ENCODE data around the gene DPP6. TPM values are rescaled to one million over a fixed set of nuclear protein-coding genes. Genes with fewer than 3 reads are reported as not detected.

DPP6 gene
- total RNA-seq, 1 experiment from 2014 or later: not detected

DNA sequence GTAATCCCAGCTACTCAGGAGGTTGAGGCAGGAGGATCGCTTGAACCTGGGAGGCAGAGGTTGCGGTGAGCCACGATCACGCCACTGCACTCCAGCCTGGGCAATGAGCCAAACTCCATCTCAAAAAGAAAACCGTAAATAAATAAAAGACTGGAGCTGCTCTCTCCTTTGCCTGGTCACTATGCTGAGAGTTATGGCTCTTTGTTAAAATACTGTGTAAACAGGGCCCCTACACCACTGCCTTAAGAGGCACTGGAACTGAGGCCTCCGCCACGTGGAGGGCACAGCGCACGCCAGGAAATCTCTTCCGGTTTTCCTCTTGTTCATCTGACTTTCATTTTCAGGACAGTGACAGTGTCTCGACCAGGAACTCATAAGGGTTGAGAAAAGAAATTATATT lies 827.4 kb downstream of the DPP6 start:
- H3K9me2 ChIP-seq (ENCODE audit: insufficient read depth): no peaks in the 10 kb centered on the region
- H3K4me3 ChIP-seq: no peak overlapping the region
- H3K27me3 ChIP-seq (ENCODE audit: insufficient read depth, low read depth): peaks cover 86% of the 10 kb centered on the region
- ChIA-PET POLR2A (ENCODE audit: unreplicated experiment) (no interaction called here), CTCF (no interaction called here)
- no peaks in the 10 kb centered on the region for H4K20me1 ChIP-seq (ENCODE audit: insufficient read depth)
- H3K4me1 ChIP-seq (replicated peaks; ENCODE audit: insufficient read depth): no peaks in the 10 kb centered on the region
- no peaks in the 10 kb centered on the region for H3K36me3 ChIP-seq (ENCODE audit: low read depth)
- peaks cover 12% of the 10 kb centered on the region for H3K9me3 ChIP-seq (ENCODE audit: insufficient read depth, low read depth)
- H3K79me2 ChIP-seq (ENCODE audit: low read depth): no peaks in the 10 kb centered on the region
- peaks cover 20% of the 10 kb centered on the region for H3F3A ChIP-seq (ENCODE audit: insufficient read depth, low read depth)
- H3K4me2 ChIP-seq: no peak overlapping the region
- no peak for DNase-seq
- H2AFZ ChIP-seq: no peak overlapping the region
- BruUV-seq (replicated peaks): no TSS peak
- intact Hi-C loops (cut with micrococcal nuclease; ENCODE audit: unreplicated experiment): no loop called here
- no peak for TF ChIP-seq EZH2 (IDR thresholded peaks at IDR 0.05; ENCODE audit: low read depth)
- TF ChIP-seq, protein P1, sequence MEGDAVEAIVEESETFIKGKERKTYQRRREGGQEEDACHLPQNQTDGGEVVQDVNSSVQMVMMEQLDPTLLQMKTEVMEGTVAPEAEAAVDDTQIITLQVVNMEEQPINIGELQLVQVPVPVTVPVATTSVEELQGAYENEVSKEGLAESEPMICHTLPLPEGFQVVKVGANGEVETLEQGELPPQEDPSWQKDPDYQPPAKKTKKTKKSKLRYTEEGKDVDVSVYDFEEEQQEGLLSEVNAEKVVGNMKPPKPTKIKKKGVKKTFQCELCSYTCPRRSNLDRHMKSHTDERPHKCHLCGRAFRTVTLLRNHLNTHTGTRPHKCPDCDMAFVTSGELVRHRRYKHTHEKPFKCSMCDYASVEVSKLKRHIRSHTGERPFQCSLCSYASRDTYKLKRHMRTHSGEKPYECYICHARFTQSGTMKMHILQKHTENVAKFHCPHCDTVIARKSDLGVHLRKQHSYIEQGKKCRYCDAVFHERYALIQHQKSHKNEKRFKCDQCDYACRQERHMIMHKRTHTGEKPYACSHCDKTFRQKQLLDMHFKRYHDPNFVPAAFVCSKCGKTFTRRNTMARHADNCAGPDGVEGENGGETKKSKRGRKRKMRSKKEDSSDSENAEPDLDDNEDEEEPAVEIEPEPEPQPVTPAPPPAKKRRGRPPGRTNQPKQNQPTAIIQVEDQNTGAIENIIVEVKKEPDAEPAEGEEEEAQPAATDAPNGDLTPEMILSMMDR (conservative IDR thresholded peaks at IDR 0.05): no peak
- H3K27ac ChIP-seq: no peak overlapping the region

DNA sequence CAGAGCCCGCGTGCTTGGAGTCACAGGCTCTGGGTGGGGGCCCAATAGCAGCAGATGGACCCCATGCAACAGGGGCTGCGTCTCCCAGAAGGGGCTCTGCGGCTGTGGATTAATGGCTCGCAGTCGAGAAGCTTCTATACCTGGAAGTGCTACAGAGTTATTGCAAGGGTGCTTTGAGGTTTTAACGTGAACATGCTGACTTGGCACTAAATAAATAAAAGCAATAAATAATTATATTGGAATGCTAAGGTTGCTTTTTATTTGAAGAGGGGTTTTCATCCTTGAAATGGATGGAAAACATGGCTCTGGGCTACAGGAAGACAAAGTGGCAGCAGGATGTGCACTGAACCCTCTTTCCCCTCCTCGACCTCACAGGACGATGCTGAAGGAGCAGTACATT lies 828.3 kb downstream of the DPP6 start:
- BruUV-seq (replicated peaks): no TSS peak
- H4K20me1 ChIP-seq (ENCODE audit: insufficient read depth): no peaks in the 10 kb centered on the region
- CTCF ChIA-PET: interaction anchor here (0.6 kb wide), 1 partner anchor 895 kb away, joined by 3 read pairs; no protein-coding TSS in a partner anchor

DNA sequence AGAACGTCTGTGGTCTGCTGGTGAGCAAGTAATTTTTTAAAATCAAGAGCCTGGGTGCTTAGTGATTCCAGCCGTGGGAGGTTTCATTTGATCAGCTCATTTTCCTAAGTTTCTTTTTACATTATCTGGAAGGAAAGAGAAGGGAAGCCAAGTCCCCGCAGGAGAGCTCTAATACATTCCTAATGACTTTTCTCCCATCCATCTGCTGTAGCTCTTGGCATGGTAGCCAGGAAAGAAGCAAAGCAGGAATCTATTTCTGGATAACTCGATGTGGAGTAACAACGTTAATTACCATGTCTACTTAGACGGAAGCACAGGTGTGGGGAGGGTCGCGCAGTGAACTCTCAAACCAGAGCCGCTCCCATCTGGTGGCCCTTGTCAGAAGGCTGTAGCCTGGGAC lies 828.8 kb downstream of the DPP6 start:
- Histone ChIP-seq H4K20me1 (ENCODE audit: insufficient read depth) (no peaks in the 10 kb centered on the region), H3K36me3 (ENCODE audit: low read depth) (no peaks in the 10 kb centered on the region), H3K4me1 (replicated peaks; ENCODE audit: insufficient read depth) (no peaks in the 10 kb centered on the region), H3K79me2 (ENCODE audit: low read depth) (no peaks in the 10 kb centered on the region), H3K27ac (no peak overlapping the region), H3K4me3 (no peak overlapping the region), H3K27me3 (ENCODE audit: insufficient read depth, low read depth) (peaks cover 86% of the 10 kb centered on the region), H2AFZ (no peak overlapping the region), H3K9me2 (ENCODE audit: insufficient read depth) (no peaks in the 10 kb centered on the region), H3K9me3 (ENCODE audit: insufficient read depth, low read depth) (peaks cover 12% of the 10 kb centered on the region), H3K4me2 (no peak overlapping the region), H3F3A (ENCODE audit: insufficient read depth, low read depth) (peaks cover 22% of the 10 kb centered on the region)
- POLR2A ChIA-PET (ENCODE audit: unreplicated experiment): no interaction called here
- CTCF ChIA-PET: no interaction called here
- BruUV-seq (replicated peaks): no TSS peak
- no peak for TF ChIP-seq EZH2 (IDR thresholded peaks at IDR 0.05; ENCODE audit: low read depth)
- TF ChIP-seq, protein P1 (conservative IDR thresholded peaks at IDR 0.05): no peak
- DNase-seq: no peak
- intact Hi-C loops (cut with micrococcal nuclease; ENCODE audit: unreplicated experiment): no loop called here

More for the DNA sequence above, 828.3 kb downstream of the DPP6 start:
- H3K27ac ChIP-seq: no peak overlapping the region
- H3K4me2 ChIP-seq: no peak overlapping the region
- no peak overlapping the region for H2AFZ ChIP-seq
- DNase-seq: no peak
- H3F3A ChIP-seq (ENCODE audit: insufficient read depth, low read depth): peaks cover 22% of the 10 kb centered on the region
- H3K4me3 ChIP-seq: no peak overlapping the region
- POLR2A ChIA-PET (ENCODE audit: unreplicated experiment): no interaction called here
- H3K9me2 ChIP-seq (ENCODE audit: insufficient read depth): no peaks in the 10 kb centered on the region
- intact Hi-C loops (cut with micrococcal nuclease; ENCODE audit: unreplicated experiment): no loop called here
- no peak for TF ChIP-seq EZH2 (IDR thresholded peaks at IDR 0.05; ENCODE audit: low read depth)
- TF ChIP-seq, protein P1 (conservative IDR thresholded peaks at IDR 0.05): no peak
- peaks cover 86% of the 10 kb centered on the region for H3K27me3 ChIP-seq (ENCODE audit: insufficient read depth, low read depth)
- H3K4me1 ChIP-seq (replicated peaks; ENCODE audit: insufficient read depth): no peaks in the 10 kb centered on the region
- H3K36me3 ChIP-seq (ENCODE audit: low read depth): no peaks in the 10 kb centered on the region
- peaks cover 12% of the 10 kb centered on the region for H3K9me3 ChIP-seq (ENCODE audit: insufficient read depth, low read depth)
- H3K79me2 ChIP-seq (ENCODE audit: low read depth): no peaks in the 10 kb centered on the region
